ENCODE results near the gene WSB1. TPM values are rescaled to one million over a fixed set of nuclear protein-coding genes. Genes with fewer than 3 reads are reported as not detected.

Gene WSB1
- total and polyA plus RNA-seq, 8 donors = 264 to 536 (median 421) TPM

GRCh38 chr17:27280527-27280926 lies 13.4 kb upstream of the WSB1 start:
- Histone ChIP-seq H3K4me1 (peaks cover 0 to 74% of the 10 kb centered on the region in 2 donors), H3K9me3 (no peaks in the 10 kb centered on the region), H3K27ac (peak overlapping the region in 1 of 2 donors; percentile 78), H3K36me3 (no peaks in the 10 kb centered on the region), H3K4me3 (no peak overlapping the region), H3K27me3 (no peaks in the 10 kb centered on the region)
- ATAC-seq = no peak
- TF ChIP-seq, protein P1, sequence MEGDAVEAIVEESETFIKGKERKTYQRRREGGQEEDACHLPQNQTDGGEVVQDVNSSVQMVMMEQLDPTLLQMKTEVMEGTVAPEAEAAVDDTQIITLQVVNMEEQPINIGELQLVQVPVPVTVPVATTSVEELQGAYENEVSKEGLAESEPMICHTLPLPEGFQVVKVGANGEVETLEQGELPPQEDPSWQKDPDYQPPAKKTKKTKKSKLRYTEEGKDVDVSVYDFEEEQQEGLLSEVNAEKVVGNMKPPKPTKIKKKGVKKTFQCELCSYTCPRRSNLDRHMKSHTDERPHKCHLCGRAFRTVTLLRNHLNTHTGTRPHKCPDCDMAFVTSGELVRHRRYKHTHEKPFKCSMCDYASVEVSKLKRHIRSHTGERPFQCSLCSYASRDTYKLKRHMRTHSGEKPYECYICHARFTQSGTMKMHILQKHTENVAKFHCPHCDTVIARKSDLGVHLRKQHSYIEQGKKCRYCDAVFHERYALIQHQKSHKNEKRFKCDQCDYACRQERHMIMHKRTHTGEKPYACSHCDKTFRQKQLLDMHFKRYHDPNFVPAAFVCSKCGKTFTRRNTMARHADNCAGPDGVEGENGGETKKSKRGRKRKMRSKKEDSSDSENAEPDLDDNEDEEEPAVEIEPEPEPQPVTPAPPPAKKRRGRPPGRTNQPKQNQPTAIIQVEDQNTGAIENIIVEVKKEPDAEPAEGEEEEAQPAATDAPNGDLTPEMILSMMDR (IDR thresholded peaks at IDR 0.05) = no peak
- no peak for DNase-seq
- intact Hi-C loops (cut with DNase I) = no loop called here

DNA sequence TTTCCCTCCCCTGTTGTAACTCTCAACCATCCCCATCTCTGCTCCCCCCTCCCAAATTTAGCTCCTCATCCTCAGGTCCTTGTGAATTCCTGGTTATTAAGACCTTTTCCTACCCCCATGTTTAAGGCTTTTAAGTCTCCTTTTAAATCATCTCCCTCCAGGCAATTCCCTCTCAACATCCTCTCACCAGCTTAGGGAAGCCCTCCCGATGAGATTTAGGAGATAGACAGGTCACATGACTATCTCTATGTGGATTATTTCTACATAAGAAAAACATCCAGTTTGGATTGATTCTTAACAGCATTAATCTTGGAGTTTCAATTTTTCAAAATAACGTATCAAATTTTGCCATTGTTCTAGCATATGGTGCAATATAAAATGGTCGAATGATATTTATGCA lies 12.5 kb upstream of the WSB1 start:
- H3K9me3 ChIP-seq = no peaks in the 10 kb centered on the region
- H3K4me3 ChIP-seq = no peak overlapping the region
- ATAC-seq (no peak), DNase-seq (no peak)
- H3K36me3 ChIP-seq = no peaks in the 10 kb centered on the region
- H3K27me3 ChIP-seq = no peaks in the 10 kb centered on the region
- H3K27ac ChIP-seq = peak overlapping the region; percentile 10 to 78
- H3K4me1 ChIP-seq = peaks cover 0 to 80% of the 10 kb centered on the region in 2 donors
- TF ChIP-seq, protein P1 (IDR thresholded peaks at IDR 0.05) = no peak
- intact Hi-C loops (cut with DNase I) = no loop called here

DNA sequence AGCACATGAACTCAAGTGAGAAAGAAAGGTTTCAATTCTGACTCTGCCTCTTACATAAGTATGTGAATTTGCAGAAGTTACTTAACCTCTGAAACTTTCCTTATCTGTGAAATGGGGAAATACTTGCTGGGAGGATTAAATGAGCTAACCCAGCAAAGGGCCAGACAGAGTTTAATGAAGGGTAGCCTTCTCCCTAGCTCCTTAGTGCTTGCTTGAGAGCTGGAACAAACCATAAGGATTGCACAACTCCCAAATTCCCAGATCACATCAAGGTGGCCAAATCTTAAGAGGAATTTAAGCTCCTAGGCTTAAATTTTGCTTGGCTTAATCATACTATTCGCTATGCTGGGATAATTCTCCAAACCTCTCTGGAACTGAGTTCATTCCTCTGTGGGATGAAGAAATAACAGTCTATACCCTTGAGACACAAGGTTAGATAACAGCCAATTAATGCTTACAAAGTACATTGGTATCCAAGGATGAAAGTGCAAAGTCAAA lies 11.8 kb upstream of the WSB1 start:
- DNase-seq = no peak
- no peaks in the 10 kb centered on the region for H3K27me3 ChIP-seq
- H3K4me1 ChIP-seq = peaks cover 0 to 75% of the 10 kb centered on the region in 2 donors
- H3K4me3 ChIP-seq = no peak overlapping the region
- TF ChIP-seq, protein P1 (IDR thresholded peaks at IDR 0.05) = no peak
- H3K27ac ChIP-seq = peak overlapping the region; percentile 10 to 78
- intact Hi-C loops (cut with DNase I) = no loop called here
- H3K9me3 ChIP-seq = no peaks in the 10 kb centered on the region
- no peaks in the 10 kb centered on the region for H3K36me3 ChIP-seq
- ATAC-seq = peak; percentile 79

DNA sequence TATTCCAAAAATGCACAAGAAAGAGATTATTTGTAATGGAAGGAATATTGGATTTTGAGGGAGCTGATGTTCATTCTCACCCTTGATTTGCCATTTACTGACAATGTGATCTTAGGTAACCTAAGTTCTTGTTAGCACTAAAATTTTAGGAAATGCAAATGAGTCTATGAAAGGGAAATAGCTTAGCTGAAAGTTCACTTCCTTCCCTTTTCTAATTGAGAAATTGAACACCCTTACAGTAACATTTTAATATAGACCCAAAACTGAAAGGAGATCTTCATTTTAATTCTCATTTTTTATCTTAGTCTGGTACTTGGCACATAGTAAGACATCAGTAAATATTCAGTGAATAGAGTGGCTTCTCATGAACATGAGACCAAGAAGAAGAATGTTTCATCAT lies 10.9 kb upstream of the WSB1 start:
- Histone ChIP-seq H3K27ac (peak overlapping the region in 1 of 2 donors; percentile 78), H3K4me1 (peaks cover 0 to 75% of the 10 kb centered on the region in 2 donors), H3K4me3 (no peak overlapping the region), H3K9me3 (no peaks in the 10 kb centered on the region), H3K27me3 (no peaks in the 10 kb centered on the region), H3K36me3 (no peaks in the 10 kb centered on the region)
- intact Hi-C loops (cut with DNase I) = no loop called here
- TF ChIP-seq, protein P1 (IDR thresholded peaks at IDR 0.05) = no peak
- no peak for ATAC-seq
- no peak for DNase-seq

DNA sequence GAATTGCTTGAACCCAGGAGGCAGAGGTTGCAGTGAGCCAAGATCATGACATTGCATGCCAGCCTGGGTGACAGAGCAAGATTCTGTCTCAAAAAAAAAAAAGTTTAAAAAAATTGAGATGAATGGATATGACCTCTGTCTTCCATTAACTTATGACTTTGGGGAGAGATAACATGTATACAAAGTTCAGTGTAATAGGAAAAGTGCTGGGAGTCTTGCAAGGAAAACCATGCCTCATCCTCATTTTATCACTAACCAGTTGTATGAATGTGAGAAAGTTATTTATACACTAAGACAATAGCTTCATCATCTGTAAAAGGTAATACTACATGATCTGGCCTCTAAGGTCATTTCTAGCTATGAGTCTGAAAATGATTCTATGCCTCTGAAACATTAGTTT lies 10.2 kb upstream of the WSB1 start:
- Histone ChIP-seq H3K36me3 (no peaks in the 10 kb centered on the region), H3K9me3 (no peaks in the 10 kb centered on the region), H3K27me3 (no peaks in the 10 kb centered on the region), H3K4me3 (no peak overlapping the region), H3K27ac (peak overlapping the region in 1 of 2 donors; percentile 78), H3K4me1 (peaks cover 0 to 73% of the 10 kb centered on the region in 2 donors)
- ATAC-seq = no peak
- DNase-seq = no peak
- TF ChIP-seq, protein P1 (IDR thresholded peaks at IDR 0.05) = no peak
- intact Hi-C loops (cut with DNase I) = no loop called here

All from left lung (tissue), 10 donors.